Astrocyte of the spinal cord (primary cell): ENCODE measurements around the gene EPN2.

Source experiments
- DNase-seq: peaks from one replicate; pipeline ENCODE4 v3.0.0; 2011; ENCODE audit warnings: low read depth, low spot score
- H3K4me3 ChIP-seq: 2 replicates; pipeline ENCODE4 v1.5.1; 2011; ENCODE audit warnings: low read depth, mild to moderate bottlenecking, low read length, moderate library complexity
- in situ Hi-C: cut with HindIII; loops from 2 replicates; pipeline ENCODE4 v1.10.0; 2017; ENCODE audit warnings: low sequenced_read_pairs
- TF ChIP-seq, protein P1 (sequence below): IDR thresholded peaks from 2 replicates; pipeline ENCODE4 v1.5.1; 2012; ENCODE audit warnings: low read depth, mild to moderate bottlenecking, low read length, inconsistent platforms

The EPN2 gene

DNA sequence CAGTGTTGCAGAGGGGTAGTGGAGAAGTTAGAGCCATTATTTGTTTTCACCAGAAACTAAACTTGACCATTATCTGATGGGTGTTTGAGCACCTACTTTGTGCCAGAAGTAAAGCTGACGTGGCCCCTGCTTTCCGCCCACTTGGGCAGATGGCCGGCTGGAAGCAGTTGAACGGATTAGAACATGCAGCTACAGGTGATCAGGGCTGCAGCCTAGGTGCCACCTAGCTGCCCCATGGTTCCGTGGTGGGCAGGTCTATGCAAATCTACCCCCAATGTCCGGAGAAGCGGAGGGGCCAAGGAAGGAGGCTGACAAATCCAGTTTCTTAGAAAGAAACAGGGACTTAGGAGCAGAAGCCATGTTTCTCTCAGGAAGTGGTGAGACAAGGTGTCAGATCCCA, 62.7 kb downstream of the EPN2 start:
- no peak overlapping the region for H3K4me3 ChIP-seq
- DNase-seq, result no peak
- in situ Hi-C loops, result no loop called here
- TF ChIP-seq, protein P1, sequence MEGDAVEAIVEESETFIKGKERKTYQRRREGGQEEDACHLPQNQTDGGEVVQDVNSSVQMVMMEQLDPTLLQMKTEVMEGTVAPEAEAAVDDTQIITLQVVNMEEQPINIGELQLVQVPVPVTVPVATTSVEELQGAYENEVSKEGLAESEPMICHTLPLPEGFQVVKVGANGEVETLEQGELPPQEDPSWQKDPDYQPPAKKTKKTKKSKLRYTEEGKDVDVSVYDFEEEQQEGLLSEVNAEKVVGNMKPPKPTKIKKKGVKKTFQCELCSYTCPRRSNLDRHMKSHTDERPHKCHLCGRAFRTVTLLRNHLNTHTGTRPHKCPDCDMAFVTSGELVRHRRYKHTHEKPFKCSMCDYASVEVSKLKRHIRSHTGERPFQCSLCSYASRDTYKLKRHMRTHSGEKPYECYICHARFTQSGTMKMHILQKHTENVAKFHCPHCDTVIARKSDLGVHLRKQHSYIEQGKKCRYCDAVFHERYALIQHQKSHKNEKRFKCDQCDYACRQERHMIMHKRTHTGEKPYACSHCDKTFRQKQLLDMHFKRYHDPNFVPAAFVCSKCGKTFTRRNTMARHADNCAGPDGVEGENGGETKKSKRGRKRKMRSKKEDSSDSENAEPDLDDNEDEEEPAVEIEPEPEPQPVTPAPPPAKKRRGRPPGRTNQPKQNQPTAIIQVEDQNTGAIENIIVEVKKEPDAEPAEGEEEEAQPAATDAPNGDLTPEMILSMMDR, result no peak

DNA sequence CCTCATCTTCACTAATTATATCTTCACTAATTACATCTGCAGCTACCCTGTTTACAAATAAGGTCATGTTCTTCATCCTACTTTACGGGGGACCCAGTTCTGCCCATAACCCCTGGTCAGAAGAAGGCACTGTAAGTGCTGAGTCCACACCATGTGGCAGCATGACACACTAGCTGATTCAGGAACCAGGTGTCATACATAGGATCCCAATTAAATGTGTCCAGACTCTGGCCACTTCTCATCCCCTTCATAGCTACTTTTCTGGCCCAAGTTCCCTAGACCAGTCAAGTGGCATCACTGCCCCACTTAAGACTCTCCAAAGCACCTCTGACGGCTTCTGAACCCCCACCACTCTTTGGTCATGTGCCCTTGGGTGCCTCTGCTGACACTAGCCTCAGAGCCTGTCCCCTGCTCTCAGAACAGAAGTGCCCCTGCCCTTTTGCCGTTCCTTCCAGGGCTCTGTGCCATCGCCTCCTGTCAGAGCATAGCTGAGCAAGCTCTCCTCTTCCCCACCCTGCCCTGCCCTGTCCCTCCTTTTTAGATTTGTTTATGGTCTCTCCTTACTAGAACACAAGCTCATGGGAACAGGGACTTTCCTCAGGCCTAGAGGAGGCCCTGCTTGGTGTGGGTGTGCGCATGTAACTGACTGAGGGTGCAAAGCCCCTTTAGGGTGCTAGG, 64.2 kb downstream of the EPN2 start:
- in situ Hi-C loops, result no loop called here
- TF ChIP-seq, protein P1, result no peak
- no peak for DNase-seq
- no peak overlapping the region for H3K4me3 ChIP-seq

- H3K4me3 ChIP-seq, result no peak overlapping the region
- no peak for DNase-seq
- in situ Hi-C loops, result no loop called here
- TF ChIP-seq, protein P1, result no peak
Observed at GRCh38 chr17:19301973-19302372, 64.8 kb downstream of the EPN2 start.

GRCh38 chr17:19302791-19303331, 65.7 kb downstream of the EPN2 start:
- in situ Hi-C loops, result no loop called here
- TF ChIP-seq, protein P1, result no peak
- no peak overlapping the region for H3K4me3 ChIP-seq
- no peak for DNase-seq

GRCh38 chr17:19303367-19303776, 66.2 kb downstream of the EPN2 start:
- no peak for DNase-seq
- H3K4me3 ChIP-seq, result no peak overlapping the region
- in situ Hi-C loops, result no loop called here
- TF ChIP-seq, protein P1, result no peak

DNA sequence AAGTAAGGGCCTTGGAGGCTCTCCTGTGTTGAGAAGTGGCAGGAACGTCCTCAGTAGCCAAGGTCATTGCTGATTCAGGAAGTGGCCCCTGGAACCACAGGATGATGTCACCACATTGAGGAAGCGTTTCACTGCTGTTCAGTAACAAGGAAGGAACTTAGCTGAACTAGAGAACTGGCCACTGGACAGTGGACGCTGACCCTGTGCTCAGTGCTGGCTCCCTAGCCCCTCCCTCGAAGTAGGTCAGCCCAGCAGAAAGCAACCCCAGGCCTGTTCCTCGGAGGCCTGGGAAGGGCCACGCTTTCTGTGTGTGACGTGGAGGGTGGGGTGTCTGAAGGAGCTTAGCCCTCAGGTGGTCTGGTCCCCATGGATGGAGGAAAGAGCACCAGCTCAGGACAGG, 67.0 kb downstream of the EPN2 start:
- in situ Hi-C loops, result no loop called here
- no peak overlapping the region for H3K4me3 ChIP-seq
- peak; percentile 58 for DNase-seq
- TF ChIP-seq, protein P1, result no peak
